GM19438 (cell line): ENCODE results near the gene GLT8D2.

Source experiments
- ATAC-seq: cut with Tn5 transposase; IDR thresholded peaks from one replicate; pipeline ENCODE4 v1.9.1; 2021; ENCODE audit warnings: low read depth; ENCODE audit not compliant: unreplicated experiment

GLT8D2 gene

GRCh38 chr12:104006929-104007328 lies 43.1 kb downstream of the GLT8D2 start:
- ATAC-seq: no peak

- no peak for ATAC-seq
These were observed 46.4 kb downstream of the GLT8D2 start for GRCh38 chr12:104003596-104003995.

- ATAC-seq: no peak
These were observed 47.3 kb downstream of the GLT8D2 start for GRCh38 chr12:104002686-104003085.

GRCh38 chr12:104000807-104001434 lies 49.1 kb downstream of the GLT8D2 start:
- ATAC-seq: no peak

- ATAC-seq: no peak
These were observed 51.0 kb downstream of the GLT8D2 start for GRCh38 chr12:103998976-103999375.

DNA sequence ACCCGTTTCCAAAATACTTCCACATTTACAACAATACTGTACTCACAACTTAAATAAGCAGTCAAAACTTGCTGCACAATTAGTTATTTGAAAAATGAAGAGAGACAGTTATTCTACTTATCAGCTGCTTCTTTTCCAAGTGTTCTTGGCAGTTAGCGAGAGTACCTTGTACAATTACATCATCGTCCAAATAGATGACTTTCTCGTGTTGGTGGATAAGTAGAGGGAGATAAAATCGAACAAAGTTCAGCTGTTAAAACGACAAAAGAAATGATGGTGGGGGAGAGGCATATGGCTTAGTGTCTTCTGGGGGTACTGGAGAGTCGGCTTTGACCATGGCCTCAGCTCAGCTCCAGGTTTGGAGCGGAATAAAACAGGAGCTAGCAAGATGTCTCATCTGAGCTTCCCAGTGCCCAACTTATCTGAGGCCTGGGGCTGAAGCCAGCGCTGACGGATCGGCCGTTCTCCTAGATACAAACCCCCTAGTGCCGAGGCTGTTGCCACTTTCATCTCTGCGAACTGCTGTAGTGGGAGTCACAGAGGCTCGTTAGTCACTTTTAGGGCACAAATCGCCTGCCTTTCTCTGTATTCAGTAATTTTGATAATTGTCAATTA lies 52.6 kb downstream of the GLT8D2 start:
- no peak for ATAC-seq

- ATAC-seq: no peak
These were observed 53.4 kb downstream of the GLT8D2 start for GRCh38 chr12:103996595-103996994.

DNA sequence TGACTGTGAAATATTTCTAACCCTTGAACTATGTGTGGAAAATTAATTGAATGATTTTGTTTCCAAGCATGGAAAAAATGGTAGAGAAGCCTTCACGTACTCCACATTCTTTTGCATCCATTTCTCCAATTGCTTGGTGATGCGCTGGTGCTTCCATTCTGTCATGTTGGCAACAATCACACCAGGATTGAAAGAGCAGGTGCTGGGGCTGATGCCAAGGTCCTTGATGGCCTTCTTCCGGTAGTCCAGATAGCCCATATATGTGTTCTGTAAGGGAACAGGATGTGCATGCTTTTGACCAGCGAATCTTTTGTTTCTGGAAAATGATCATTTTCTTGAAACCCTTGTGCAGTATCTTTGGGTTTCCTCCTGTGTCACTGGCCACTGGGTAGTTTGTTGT lies 55.8 kb downstream of the GLT8D2 start:
- ATAC-seq: no peak

DNA sequence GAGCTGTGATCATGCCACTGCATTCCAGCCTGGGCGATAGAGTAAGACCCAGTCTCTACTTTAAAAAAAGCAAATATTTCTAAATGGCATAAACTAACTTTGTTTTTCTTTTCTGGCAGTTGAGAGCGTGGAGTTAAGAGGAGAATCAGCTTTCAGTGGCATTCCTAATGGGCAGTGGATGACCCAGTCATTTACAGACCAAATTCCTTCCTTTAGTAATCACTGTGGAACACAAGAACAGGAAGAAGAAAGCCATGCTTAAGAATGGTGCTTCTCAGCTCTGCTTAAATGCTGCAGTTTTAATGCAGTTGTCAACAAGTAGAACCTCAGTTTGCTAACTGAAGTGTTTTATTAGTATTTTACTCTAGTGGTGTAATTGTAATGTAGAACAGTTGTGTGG lies 63.2 kb downstream of the GLT8D2 start:
- no peak for ATAC-seq

GRCh38 chr12:103978384-103978982 lies 71.5 kb downstream of the GLT8D2 start:
- ATAC-seq: no peak

- no peak for ATAC-seq
These were observed 74.6 kb downstream of the GLT8D2 start for GRCh38 chr12:103975368-103975767.

DNA sequence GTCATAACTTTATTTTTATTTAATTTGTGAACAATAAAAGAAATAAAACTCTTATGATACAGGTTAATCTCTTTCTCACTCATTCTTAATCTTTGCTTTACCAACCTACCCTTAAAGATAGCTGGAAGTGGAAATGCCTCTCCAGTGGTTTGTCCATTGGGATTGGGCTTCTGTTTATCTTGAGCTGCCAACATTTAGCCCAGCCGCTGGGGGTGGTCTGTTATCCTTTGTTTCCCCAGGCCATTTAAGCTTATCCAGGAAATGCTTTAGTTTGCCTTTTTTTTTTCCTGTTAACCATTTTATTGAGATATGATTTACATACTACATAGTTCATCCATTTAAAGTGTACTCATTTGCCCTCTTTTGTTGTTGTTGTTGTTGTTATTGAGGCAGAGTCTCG lies 76.1 kb downstream of the GLT8D2 start:
- no peak for ATAC-seq

DNA sequence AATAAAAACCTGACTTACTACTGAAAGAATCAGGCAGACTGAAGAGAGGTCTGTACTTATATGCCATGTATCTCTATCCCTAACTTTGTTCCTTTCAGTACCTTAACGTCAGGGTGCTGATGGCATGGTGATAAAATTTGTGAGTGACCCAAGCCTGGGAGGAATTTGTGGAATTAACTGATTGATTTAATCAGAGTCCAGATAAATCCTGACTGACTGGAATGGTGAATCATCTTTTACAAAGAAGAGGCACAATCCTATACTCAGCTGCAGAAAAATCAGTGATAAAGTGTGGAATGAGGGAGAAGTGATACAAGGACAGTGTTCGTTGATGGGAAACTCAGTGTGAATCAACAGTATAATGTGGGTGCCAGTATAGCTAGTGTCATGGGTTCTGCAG lies 80.6 kb downstream of the GLT8D2 start:
- ATAC-seq: no peak

- ATAC-seq: no peak
These were observed 83.3 kb downstream of the GLT8D2 start for GRCh38 chr12:103966736-103967135.

- peak; percentile 97 for ATAC-seq
These were observed 84.1 kb downstream of the GLT8D2 start, which contains the start of gene TDG for GRCh38 chr12:103965590-103966504. TSS of gene TDG (plus strand) at chr12:103965872. CDS start at chr12:103966038, 166 bp downstream.

DNA sequence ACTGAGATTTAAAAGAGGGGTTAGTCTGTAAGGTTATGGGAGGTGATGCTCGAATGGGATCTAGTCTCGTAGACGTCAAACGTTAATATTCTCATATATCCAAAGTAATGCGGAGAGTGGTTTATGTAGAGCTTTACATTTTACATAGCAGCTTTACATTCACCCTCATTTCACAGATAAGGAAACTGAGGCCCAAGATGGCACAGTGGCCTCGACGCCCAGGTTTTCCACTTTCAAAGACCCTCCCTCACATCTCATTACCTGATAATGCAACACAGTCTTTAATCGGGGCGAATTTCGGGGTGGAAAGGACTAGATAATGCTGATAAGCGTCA lies 84.8 kb downstream of the GLT8D2 start:
- no peak for ATAC-seq

- no peak for ATAC-seq
These were observed 85.2 kb downstream of the GLT8D2 start for GRCh38 chr12:103964805-103965204.

- no peak for ATAC-seq
These were observed 87.5 kb downstream of the GLT8D2 start for GRCh38 chr12:103962493-103962892.

DNA sequence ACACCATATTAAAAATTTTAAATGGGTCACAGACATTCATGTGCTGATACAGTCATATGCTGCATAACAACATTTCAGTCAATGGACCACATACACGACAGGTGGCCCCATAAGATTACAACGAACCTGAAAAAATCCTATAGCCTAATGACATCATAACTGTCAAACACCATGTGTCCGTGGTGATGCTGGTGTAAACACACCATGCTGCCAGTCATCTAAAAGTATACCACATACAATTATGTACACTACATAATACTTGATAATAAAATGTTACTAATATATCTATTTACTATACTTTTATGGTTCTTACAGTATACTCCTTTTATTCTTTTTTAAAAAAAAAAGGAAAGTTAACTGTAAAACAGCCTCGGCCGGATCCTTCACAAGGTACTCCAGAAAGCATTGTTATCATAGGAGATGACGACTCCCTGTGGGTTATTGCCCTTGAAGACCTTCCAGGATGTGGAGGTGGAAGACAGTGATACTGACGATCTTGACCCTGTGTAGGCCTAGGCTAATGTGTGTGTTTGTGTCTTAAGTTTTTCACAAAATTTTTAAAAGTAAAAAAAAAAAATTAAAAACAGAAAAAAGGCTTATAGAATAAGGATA lies 89.3 kb downstream of the GLT8D2 start:
- ATAC-seq: no peak

GRCh38 chr12:103958621-103959020 lies 91.4 kb downstream of the GLT8D2 start:
- ATAC-seq: no peak
